Measurements from ENCODE around the gene NR5A2. TPM values are rescaled to one million over a fixed set of nuclear protein-coding genes. Genes with fewer than 3 reads are reported as not detected.

Gene NR5A2
- total RNA-seq, 1 donor from 2014 or later, result not detected

- Histone ChIP-seq H3K4me3 (ENCODE audit: low read depth, low read length) (no peak overlapping the region), H3K27me3 (ENCODE audit: control insufficient read depth, insufficient read depth, low read length) (no peaks in the 10 kb centered on the region), H3K36me3 (ENCODE audit: control insufficient read depth, insufficient read depth, low read length) (no peaks in the 10 kb centered on the region)
- no peak for FAIRE-seq
- no peak for DNase-seq (ENCODE audit: low read depth)
- no peak for TF ChIP-seq CTCF (IDR thresholded peaks at IDR 0.05; ENCODE audit: insufficient read depth, low read length, severe bottlenecking)
Observed at GRCh38 chr1:200173097-200173618, 145.6 kb downstream of the NR5A2 start.

- Histone ChIP-seq H3K27me3 (ENCODE audit: control insufficient read depth, insufficient read depth, low read length) (no peaks in the 10 kb centered on the region), H3K4me3 (ENCODE audit: low read depth, low read length) (no peak overlapping the region), H3K36me3 (ENCODE audit: control insufficient read depth, insufficient read depth, low read length) (no peaks in the 10 kb centered on the region)
- FAIRE-seq (no peak), DNase-seq (ENCODE audit: low read depth) (no peak)
- TF ChIP-seq CTCF (IDR thresholded peaks at IDR 0.05; ENCODE audit: insufficient read depth, low read length, severe bottlenecking), result no peak
Observed at GRCh38 chr1:200174525-200175295, 147.2 kb downstream of the NR5A2 start.

GRCh38 chr1:200176181-200176580, 148.7 kb downstream of the NR5A2 start:
- Histone ChIP-seq H3K4me3 (ENCODE audit: low read depth, low read length) (no peak overlapping the region), H3K27me3 (ENCODE audit: control insufficient read depth, insufficient read depth, low read length) (no peaks in the 10 kb centered on the region), H3K36me3 (ENCODE audit: control insufficient read depth, insufficient read depth, low read length) (no peaks in the 10 kb centered on the region)
- TF ChIP-seq CTCF (IDR thresholded peaks at IDR 0.05; ENCODE audit: insufficient read depth, low read length, severe bottlenecking), result no peak
- DNase-seq (ENCODE audit: low read depth), result peak; percentile 90
- no peak for FAIRE-seq

- TF ChIP-seq CTCF (IDR thresholded peaks at IDR 0.05; ENCODE audit: insufficient read depth, low read length, severe bottlenecking), result no peak
- Histone ChIP-seq H3K4me3 (ENCODE audit: low read depth, low read length) (no peak overlapping the region), H3K36me3 (ENCODE audit: control insufficient read depth, insufficient read depth, low read length) (no peaks in the 10 kb centered on the region), H3K27me3 (ENCODE audit: control insufficient read depth, insufficient read depth, low read length) (no peaks in the 10 kb centered on the region)
- DNase-seq (ENCODE audit: low read depth) (no peak), FAIRE-seq (no peak)
Observed at GRCh38 chr1:200176798-200177197, 149.3 kb downstream of the NR5A2 start.

GRCh38 chr1:200178340-200178739, 150.8 kb downstream of the NR5A2 start:
- H3K27me3 ChIP-seq (ENCODE audit: control insufficient read depth, insufficient read depth, low read length), result no peaks in the 10 kb centered on the region
- TF ChIP-seq CTCF (IDR thresholded peaks at IDR 0.05; ENCODE audit: insufficient read depth, low read length, severe bottlenecking), result no peak
- H3K36me3 ChIP-seq (ENCODE audit: control insufficient read depth, insufficient read depth, low read length), result no peaks in the 10 kb centered on the region
- no peak overlapping the region for H3K4me3 ChIP-seq (ENCODE audit: low read depth, low read length)
- FAIRE-seq (no peak), DNase-seq (ENCODE audit: low read depth) (no peak)
